Measurements from ENCODE around the gene RWDD4.

Gene RWDD4

DNA sequence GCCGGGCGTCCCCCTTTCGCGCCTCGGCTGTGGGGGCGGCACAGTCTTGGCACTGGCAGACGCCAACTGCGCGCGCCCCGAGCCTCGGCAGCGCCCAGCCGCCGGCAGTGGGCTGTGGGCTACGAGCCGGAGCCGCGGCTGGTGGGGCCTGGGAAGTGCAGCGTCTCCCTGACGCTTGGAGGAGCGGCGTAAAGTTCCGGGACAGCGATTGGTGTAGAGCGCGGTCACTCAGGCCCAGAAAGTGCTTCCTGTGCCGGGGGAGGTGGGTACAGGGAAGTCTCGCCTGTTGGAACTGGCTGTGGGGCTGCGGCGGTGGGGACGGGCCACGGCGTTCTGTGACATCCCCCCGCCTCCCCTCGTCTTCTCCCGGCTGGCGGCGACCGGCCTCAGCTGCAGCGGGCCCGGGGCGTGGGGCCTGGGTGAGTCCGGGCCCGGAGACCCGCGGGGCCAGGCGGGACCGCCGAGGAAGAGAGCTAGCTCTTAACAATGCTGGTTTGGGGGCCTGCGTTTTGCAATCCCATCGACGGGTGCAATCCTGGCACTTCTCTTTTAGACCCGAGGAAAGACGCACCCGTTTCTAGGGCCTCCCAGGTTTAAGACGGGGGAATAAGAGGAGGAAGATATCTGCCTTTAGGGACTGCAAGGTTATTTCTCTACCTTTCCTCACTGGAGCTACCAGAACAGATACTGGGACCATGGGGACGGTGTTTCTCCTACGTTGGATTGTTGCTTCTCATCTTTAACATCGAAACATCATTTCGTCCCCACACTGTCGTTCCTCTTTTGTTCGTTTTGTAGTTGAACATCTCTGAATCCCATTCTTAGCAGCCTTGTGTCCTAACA, at the start of gene RWDD4, which contains the start of gene TRAPPC11:
RWDD4 (minus strand) TSS at position 157 of the 843 bp plus-strand sequence. CDS start 233 bp downstream, outside the sequence.
TRAPPC11 (plus strand) TSS at position 265 of the 843 bp plus-strand sequence. CDS start 4,575 bp downstream, outside the sequence.
- DNase-seq (ENCODE audit: low read depth, low spot score), result peak; percentile 91

DNA sequence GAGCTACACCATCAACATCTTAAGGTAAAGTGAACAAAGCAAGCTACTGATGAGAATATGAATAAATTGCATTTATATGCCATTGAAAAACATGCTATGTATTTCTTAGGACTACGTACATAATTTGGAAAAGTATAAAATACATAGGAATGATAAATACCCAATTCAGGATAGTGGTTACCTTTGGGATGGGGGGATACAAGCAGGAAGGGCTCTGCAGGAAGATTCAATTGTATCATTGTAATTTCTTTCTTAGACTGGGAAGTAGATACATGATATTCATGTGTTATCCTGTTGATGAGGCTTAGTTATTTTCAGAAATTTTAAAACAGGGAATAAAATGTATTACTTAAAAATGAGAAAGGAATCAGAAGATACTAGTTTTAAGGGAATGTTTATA, 43.5 kb upstream of the RWDD4 start:
- DNase-seq (ENCODE audit: low read depth, low spot score), result no peak

- no peak for DNase-seq (ENCODE audit: low read depth, low spot score)
Observed at GRCh38 chr4:183700407-183700806, 41.4 kb upstream of the RWDD4 start.

GRCh38 chr4:183698909-183699308, 39.9 kb upstream of the RWDD4 start:
- DNase-seq (ENCODE audit: low read depth, low spot score), result no peak

GRCh38 chr4:183691897-183692296, 32.9 kb upstream of the RWDD4 start:
- no peak for DNase-seq (ENCODE audit: low read depth, low spot score)

- no peak for DNase-seq (ENCODE audit: low read depth, low spot score)
Observed at GRCh38 chr4:183691006-183691405, 32.0 kb upstream of the RWDD4 start.

DNA sequence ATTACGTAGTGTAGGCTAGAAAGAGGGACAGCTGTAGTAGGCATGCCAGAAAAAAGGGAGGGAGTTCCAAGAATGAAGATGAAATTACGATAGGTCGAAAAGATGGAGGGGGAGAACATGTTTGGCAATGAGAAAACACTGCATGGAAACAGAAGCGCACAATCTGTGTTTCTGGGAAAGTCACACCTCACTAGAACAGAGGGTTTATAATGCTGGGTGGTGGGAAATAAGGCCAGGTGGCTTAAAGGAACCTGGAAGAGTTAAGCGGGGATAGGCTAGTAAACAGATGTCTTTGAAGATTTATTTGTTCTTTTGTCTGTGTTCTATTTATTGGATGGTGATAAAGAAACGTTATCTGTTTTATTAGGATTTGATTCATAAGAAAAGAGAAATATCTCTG, 29.2 kb upstream of the RWDD4 start:
- no peak for DNase-seq (ENCODE audit: low read depth, low spot score)

- DNase-seq (ENCODE audit: low read depth, low spot score), result no peak
Observed at GRCh38 chr4:183686461-183686860, 27.5 kb upstream of the RWDD4 start.

DNA sequence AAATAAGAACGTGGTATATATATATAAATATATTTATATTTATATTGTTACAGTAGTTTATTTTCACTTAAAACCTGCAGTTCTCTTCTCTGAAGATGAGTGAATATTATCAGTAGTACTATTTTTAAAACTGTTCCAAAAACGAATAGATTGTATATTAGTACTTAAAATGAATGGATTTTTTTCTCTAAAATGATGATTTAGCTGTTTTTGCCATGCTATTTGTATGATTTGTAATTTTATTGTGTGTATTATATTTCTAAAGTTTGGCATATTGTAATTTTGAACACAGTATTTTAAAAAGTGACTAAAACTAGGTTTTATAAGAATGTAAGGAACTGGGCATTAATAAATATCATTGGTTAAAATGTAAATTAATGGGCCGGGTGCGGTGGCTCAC, 22.1 kb upstream of the RWDD4 start:
- no peak for DNase-seq (ENCODE audit: low read depth, low spot score)

DNA sequence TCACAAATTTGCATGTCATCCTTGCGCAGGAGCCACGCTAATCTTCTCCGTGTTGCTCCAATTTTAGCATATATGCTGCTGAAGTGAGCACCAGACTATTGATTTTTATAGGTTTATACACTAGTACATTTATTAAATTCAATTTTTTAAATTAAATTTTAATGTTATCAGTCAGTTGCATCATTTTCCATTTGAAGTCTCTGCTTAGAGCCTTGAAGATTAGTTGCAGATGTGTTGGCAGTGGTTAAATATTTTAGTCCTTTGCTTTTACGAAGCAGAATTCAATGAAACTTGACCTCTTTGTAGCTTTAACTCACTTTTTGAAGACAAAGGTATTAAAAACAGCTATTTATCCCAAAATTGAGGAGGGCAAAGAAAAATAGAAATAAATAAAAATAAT, 16.6 kb upstream of the RWDD4 start:
- no peak for DNase-seq (ENCODE audit: low read depth, low spot score)

DNA sequence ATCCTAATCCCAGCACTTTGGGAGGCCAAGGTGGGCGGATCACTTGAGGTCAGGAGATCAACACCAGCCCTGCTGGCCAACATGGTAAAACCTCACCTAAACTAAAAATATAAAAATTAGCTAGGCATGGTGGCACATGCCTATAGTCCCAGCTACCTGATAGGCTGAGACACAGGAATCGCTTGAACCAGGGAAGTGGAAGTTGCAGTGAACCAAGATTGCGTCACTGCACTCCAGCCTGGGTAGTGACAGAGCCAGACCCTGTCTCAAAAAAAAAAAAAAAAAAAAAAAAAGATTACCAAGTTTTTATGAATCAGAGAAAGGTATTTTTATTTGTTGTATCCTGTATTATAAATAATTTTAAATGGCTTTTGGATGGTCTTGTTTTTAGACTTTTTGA, 15.2 kb upstream of the RWDD4 start:
- DNase-seq (ENCODE audit: low read depth, low spot score), result no peak

- DNase-seq (ENCODE audit: low read depth, low spot score), result no peak
Observed at GRCh38 chr4:183670960-183671555, 12.1 kb upstream of the RWDD4 start.

DNA sequence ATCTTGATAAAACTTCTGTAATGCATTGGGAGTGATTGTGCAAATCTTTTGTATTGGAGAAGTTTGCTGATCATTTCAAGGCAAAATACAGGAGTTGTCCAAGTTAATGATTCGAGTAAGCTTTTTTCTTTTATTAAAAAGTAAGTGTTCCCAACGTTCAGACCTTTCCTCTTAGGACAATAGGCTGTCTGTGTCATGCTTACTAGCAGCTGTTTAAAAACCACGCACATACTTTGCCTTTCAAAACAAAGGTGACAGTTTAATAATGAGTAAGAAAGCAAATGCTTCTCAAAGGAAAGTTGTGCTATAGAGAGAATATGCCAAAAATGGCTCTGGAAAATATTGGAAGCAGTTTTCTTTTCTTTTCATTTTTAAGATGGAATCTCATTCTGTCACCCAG, 11.3 kb upstream of the RWDD4 start:
- DNase-seq (ENCODE audit: low read depth, low spot score), result no peak

- no peak for DNase-seq (ENCODE audit: low read depth, low spot score)
Observed at GRCh38 chr4:183666088-183666487, 7.1 kb upstream of the RWDD4 start.

DNA sequence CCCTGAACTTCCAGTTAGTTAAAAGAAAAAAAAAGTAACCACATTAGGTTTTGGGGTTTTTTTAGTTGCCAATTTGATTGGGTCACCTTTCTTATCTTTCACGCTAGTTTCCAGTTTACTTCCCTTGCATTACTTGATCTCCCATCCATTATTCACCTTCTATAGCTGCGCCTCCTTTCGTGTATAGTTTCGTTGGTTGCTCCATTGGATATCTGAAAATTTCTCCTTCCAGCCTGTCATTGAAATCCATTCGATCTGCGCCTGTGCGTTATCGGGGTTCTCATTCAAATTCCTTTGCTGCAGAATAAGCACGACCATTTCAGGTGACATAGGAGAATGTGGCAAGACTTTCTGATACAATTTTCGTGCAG, 872 bp upstream of the RWDD4 start:
- DNase-seq (ENCODE audit: low read depth, low spot score), result no peak

DNA sequence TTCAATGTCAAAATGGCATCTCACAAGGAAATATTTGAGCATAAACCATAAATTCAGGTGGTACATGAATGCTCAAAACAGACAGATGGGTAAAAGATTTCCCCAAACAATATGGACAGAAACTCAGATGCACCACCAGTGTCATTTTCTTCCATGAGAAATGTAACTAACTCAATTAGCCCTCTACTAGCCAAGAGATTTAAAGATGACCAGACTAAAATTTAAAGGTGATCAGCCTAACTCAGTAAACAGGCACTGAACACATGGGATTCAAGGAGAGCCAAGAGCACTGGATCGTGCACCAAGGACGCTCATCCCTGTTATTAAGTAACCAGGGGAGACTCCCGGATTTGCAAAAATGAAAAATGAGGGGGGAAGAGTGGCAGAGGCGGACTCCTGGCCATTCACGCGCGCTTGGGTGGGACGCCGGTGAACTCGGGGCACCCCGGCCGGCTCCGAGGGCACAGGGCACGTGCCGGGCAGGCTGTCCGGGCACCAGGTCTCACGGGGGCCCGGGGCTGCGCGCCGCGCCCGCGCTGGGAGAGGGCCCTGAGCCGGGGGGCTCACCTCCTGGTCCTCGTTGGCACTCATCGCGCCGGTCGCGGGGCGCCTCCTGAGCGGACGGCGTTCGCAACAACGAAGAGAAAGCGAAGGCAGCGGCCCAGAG, 490 bp downstream of the RWDD4 start:
- no peak for DNase-seq (ENCODE audit: low read depth, low spot score)

GRCh38 chr4:183657564-183657963, 1.4 kb downstream of the RWDD4 start:
- DNase-seq (ENCODE audit: low read depth, low spot score), result no peak

GRCh38 chr4:183645326-183645725, 13.7 kb downstream of the RWDD4 start:
- no peak for DNase-seq (ENCODE audit: low read depth, low spot score)

GRCh38 chr4:183639291-183639690, 19.7 kb downstream of the RWDD4 start:
- no peak for DNase-seq (ENCODE audit: low read depth, low spot score)

GRCh38 chr4:183638436-183638835, 20.5 kb downstream of the RWDD4 start:
- no peak for DNase-seq (ENCODE audit: low read depth, low spot score)

GRCh38 chr4:183637461-183637860, 21.5 kb downstream of the RWDD4 start:
- no peak for DNase-seq (ENCODE audit: low read depth, low spot score)

DNA sequence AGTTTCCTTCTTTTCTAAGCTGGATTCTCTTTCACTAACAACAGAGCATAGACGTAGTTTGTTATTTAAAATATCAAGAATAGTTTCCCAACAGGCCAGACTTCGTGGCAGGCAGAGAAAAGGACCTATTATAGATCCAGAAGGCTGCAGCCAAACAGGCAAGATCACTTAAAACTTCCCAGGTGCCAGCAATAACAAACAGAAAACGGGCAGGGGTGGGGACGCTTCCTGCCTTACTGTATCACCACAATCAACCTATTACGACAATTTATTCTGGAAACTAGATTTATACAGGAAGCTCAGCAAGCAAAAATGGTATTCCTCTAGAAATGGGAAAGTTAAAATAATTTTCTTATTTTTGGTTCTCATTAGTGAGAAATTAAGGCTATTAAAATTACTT, 22.1 kb downstream of the RWDD4 start:
- DNase-seq (ENCODE audit: low read depth, low spot score), result no peak

GRCh38 chr4:183636503-183636902, 22.5 kb downstream of the RWDD4 start:
- DNase-seq (ENCODE audit: low read depth, low spot score), result no peak

Data from iPS DF 19.7 (cell line).